ENCODE data around the gene SNX5.

SNX5 gene

DNA sequence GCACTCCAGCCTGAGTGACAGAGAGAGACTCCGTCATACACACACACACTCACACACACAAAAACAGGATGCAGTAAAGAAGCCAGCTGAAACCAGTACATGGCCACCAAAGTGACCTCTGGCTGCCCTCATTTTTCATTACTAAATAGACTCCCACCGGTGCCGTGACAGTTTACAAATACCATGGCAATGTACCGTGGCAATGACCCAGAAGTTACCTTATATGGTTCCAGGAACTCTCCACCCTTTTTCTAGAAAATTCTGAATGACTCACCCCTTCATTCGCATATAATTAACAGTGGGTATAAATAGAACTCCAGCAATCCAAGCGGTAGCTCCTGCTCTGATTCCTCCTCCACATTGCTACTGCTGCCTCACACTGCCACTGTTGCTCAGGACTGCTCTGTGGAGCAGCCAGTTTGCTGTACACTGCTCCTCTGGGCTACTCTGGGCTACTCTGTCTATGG is 57.7 kb downstream of the SNX5 start:
- no peak for DNase-seq

GRCh38 chr20:17909869-17910321 is 58.7 kb downstream of the SNX5 start:
- no peak for DNase-seq

- DNase-seq = no peak
These were observed 63.0 kb downstream of the SNX5 start for GRCh38 chr20:17905544-17905943.

DNA sequence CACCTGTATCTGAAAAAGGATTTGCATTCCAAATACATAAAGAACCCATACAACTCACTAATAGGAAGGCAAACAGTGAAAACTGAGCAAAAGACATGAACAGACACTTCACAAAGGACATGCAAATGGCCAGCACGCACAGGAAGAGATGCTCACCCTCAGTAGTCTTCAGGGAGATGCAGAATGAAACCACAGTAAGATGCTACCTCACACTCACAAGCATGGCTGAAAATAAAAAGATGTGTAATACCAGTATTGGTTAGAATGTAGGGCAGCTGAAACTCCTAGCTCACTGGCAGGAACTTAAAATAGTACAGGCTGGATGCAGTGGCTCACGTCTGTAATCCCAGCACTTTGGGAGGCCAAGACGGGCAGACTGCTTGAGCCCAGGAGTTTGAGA is 64.6 kb downstream of the SNX5 start:
- DNase-seq = no peak

DNA sequence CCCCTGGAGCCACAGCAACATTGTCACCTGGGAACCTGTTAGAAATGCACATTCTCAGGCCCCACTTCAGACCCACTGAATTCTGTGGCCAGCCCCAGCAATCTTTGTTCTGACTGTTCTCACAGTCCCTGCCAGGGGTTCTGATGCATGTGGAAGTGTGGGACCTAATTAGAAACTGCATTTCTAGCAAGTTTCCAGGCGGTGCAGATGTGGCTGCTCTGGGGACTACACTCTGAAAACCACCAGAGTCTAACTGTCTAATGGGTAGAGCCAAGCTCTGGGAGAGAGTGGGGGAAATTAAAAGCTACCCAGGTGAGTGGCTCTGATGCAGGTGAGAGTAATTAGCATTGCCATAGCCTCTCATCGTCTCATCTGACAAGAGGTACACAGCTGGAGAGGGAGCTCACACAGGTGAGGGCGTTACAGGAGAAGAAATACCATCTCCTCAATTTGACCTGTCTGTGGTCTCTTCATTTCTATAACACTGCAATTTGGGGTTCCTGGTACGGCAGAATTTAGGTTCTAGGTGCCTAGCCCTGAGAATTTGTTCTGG is 66.0 kb downstream of the SNX5 start:
- no peak for DNase-seq

DNA sequence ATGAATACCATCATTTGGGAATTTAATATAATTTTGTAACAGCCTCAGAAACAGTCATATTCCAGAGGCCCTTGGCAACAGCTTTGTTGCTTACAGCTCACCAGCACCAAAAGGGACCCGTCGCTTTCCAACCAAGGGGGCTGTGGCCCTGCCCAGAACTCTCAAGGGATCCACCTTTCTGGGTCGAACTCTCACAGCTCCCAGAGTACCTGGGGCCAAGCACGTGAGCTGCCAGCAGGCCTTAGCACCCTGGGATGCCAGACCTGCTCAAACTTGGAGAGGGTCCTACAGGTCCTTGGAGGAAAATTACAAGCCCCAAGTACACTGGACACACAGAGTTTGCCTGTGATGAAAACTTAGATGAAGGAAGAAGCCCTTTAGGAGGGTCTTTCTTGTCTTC is 66.6 kb downstream of the SNX5 start:
- no peak for DNase-seq

DNA sequence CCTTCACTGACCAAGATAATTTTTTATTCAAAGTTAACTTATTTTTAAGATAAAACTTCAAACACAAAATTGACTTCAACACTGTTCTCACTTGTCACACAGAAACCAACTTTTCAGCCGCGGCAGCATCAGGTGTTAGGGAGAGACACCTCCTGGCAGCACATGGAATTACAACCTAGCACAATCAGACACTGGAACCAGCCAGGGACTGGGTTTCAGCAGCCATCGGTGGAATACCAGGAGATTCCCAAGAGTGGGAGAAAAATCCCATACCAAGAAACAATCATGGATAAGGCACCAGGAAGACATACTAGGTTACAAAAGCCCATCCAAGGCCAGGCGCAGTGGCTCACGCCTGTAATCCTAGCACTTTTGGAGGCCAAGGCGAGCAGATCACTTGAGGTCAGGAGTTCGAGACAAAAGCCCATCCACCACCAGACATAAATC is 70.0 kb downstream of the SNX5 start:
- DNase-seq = peak; percentile 53

DNA sequence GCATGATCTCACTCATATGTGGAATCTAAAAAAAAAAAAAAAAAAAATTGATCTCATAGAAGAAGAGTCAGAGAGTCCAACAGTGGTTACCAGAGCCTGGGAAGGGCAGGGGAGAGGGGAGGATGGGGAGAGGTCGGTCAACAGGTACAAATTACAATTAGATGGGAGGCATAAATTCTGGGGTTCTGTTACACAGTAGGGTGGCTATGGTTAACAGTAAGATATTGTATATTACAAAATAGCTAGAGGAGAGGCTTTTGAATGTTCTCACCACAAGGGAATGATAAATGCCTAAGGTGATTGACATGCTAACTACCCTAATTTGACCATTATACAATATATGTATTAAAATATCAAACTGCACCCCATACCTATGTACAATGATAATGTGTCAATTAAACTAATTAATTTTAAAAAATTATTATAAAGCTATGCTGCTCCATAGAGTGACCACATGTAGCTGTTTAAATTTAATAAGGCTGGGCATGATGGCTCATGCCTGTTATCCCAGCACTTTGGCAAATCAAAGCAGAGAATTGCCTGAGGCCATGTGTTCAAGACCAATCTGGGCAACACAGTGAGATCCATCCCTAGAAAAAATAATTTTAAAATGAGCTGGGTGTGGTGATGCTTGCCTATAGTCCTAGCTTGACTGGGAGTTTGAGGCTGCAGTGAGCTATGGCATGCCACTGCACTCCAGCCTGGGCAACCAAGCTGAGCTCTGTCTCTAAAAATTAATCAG is 70.9 kb downstream of the SNX5 start:
- no peak for DNase-seq

GRCh38 chr20:17896771-17897369 is 71.7 kb downstream of the SNX5 start:
- no peak for DNase-seq

GRCh38 chr20:17896193-17896723 is 72.3 kb downstream of the SNX5 start:
- DNase-seq = no peak

DNA sequence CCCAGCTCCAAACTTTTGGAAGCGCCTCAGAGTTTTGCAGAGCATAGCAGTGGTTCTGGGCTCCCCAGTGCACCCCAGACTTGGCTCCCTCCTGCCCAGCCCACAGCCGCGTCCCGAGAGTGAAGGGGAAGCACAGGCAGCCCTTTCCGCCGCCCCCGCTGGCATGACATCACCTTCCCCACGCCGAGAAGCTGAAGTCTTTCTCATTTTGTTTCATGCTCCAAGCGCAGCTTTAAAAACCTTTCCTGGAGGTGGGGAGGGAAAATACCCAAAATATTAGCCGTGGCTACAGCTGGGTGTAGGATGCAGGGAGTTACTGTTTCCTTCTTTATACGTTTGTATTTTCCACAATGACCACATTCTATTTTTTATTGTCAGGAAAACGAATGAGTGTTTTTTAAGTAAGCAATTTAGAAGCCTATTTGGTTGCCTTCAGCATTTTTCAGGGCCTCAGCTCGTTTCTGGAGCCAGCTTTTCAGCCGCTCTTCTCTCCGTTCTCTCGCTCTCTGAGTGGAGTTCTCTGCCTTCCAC is 72.9 kb downstream of the SNX5 start:
- no peak for DNase-seq

GRCh38 chr20:17893445-17893844 is 75.1 kb downstream of the SNX5 start:
- DNase-seq = no peak

DNA sequence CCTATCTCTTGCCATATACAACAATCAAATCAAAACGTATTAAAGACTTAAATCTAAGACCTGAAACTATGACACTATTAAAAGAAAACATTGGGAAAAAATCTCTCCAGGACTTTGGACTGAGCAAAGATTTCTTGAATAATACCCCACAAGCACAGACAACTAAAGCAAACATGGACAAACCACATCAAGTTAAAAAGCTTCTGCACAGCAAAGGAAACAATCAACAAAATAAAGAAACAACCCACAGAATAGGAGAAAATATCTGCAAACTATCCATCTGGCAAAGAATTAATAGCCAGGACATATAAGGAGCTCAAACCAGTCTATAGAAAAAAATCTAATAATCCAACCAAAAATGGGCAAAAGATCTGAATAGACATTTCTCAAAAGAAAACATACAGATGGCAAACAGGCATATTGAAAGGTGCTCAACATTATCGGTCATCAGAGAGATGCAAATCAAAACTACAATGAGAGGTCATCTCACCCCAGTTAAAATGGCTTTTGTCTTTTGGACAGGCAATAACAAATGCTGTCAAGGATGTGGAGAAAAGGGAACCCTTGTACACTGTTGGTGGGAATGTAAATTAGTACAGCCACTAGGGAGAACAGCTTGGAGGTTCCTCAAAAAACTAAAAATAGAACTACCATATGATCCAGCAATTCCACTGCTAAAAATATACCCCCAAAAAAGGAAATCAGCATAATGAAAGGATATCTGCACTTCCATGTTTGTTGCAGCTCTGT is 76.2 kb downstream of the SNX5 start:
- no peak for DNase-seq
